C4-2B (cell line): ENCODE results near the gene CWC27.

Experiments
- ZFX ChIP-seq: fragments of 450-650 bp; IDR thresholded peaks from 2 replicates; pipeline ENCODE4 v1.6.1; 2017
- TF ChIP-seq, protein P1 (sequence below): fragments of 450-650 bp; conservative IDR thresholded peaks from 2 replicates; pipeline ENCODE4 v1.5.1; 2017; ENCODE audit warnings: mild to moderate bottlenecking

GRCh38 chr5:65018763-65019162, 250.0 kb downstream of the CWC27 start:
- TF ChIP-seq, protein P1, sequence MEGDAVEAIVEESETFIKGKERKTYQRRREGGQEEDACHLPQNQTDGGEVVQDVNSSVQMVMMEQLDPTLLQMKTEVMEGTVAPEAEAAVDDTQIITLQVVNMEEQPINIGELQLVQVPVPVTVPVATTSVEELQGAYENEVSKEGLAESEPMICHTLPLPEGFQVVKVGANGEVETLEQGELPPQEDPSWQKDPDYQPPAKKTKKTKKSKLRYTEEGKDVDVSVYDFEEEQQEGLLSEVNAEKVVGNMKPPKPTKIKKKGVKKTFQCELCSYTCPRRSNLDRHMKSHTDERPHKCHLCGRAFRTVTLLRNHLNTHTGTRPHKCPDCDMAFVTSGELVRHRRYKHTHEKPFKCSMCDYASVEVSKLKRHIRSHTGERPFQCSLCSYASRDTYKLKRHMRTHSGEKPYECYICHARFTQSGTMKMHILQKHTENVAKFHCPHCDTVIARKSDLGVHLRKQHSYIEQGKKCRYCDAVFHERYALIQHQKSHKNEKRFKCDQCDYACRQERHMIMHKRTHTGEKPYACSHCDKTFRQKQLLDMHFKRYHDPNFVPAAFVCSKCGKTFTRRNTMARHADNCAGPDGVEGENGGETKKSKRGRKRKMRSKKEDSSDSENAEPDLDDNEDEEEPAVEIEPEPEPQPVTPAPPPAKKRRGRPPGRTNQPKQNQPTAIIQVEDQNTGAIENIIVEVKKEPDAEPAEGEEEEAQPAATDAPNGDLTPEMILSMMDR, result no peak
- TF ChIP-seq ZFX, result no peak
